HFFc6 (cell line): ENCODE measurements around the gene CCDC134. TPM values are rescaled to one million over a fixed set of nuclear protein-coding genes. Genes with fewer than 3 reads are reported as not detected.

ENCODE experiments used
- DNase-seq: peaks from one replicate; pipeline ENCODE4 v3.0.0-alpha.2; 2018
- H3K27ac Mint-ChIP-seq: 2 replicates; pipeline ENCODE4 v1.8.0; 2020; ENCODE audit warnings: mild to moderate bottlenecking, mixed read lengths
- H3K27me3 Mint-ChIP-seq: 2 replicates; pipeline ENCODE4 v1.8.0; 2021; ENCODE audit warnings: mild to moderate bottlenecking, moderate library complexity, mixed read lengths; ENCODE audit not compliant: insufficient read depth
- H3K36me3 Mint-ChIP-seq: 2 replicates; pipeline ENCODE4 v1.8.0; 2021; ENCODE audit warnings: low read depth, mixed read lengths
- H3K4me1 Mint-ChIP-seq: 2 replicates; pipeline ENCODE4 v1.8.0; 2020; ENCODE audit warnings: low read depth, mixed read lengths
- H3K4me3 Mint-ChIP-seq: 2 replicates; pipeline ENCODE4 v1.8.0; 2020; ENCODE audit warnings: mild to moderate bottlenecking, moderate library complexity, mixed read lengths
- H3K9me3 Mint-ChIP-seq: 2 replicates; pipeline ENCODE4 v1.8.0; 2020; ENCODE audit warnings: mild to moderate bottlenecking, mixed read lengths
- total RNA-seq, 6 experiments: library from RNA; stranded (reverse); fragmentation: NEBNext Ultra II Directional; extraction: Animal tissue kit (Norgen Biotek cat#: 25700); gene quantifications; 2 replicates in 1 of 6; 3 replicates in 5 of 6; pipeline ENCODE4 v1.2.3, GENCODE V29; 2021
- TF ChIP-seq, protein P1 (sequence below): fragments of 200-600 bp; sonication (generic); IDR thresholded peaks from 2 replicates; pipeline ENCODE4 v1.5.0; 2021; ENCODE audit warnings: antibody characterized with exemption, mild to moderate bottlenecking

Gene CCDC134
- total RNA-seq, 6 experiments from 2014 or later: 8.9 to 10.4 (median 9.1) TPM

DNA sequence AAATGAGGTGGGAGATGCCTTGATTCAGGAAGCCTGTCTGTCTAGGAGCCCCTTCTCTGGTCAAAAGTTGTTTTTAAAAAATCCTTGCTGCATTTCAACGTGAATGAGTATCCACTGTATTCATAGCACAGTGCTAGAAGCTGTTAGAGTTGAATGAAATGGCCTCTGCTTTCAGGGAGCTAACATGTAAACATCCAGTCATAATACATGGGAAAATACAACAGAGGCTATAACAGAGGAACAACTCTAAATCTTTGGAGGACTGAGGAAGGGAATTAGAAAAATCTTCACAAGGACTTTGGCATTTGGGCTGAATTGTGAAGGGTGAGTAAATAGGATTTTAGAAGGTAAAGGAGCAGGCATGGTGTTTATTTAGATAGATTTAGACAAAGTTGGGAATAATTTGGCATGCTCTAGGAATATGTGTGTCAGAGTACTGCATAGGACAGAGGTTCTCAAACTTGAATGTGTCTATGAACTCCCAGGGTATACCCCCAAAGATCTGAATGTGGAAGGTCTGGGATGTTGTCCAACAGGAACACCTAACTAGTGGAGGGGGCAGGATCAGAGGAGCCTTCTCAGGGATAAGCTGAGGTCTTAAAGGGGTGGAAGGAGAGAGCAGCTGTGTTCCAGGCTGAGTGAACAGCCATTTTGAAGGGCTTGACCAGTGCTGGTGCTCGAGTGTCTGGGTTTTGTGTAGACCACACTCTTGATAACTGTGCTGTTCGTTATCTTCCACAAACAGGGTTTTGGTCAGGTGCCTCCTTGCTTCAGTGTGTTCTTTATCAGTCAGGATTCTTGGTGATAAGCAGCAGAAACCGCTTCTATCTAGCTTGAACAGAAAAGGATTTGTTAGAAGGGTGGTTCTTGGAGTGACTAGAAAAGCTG lies 45.1 kb downstream of the CCDC134 start:
- Mint-ChIP-seq H3K4me1 (peaks cover 8% of the 10 kb centered on the region), H3K4me3 (no peak overlapping the region), H3K9me3 (no peaks in the 10 kb centered on the region), H3K36me3 (no peaks in the 10 kb centered on the region), H3K27me3 (no peaks in the 10 kb centered on the region), H3K27ac (no peak overlapping the region)
- TF ChIP-seq, protein P1, sequence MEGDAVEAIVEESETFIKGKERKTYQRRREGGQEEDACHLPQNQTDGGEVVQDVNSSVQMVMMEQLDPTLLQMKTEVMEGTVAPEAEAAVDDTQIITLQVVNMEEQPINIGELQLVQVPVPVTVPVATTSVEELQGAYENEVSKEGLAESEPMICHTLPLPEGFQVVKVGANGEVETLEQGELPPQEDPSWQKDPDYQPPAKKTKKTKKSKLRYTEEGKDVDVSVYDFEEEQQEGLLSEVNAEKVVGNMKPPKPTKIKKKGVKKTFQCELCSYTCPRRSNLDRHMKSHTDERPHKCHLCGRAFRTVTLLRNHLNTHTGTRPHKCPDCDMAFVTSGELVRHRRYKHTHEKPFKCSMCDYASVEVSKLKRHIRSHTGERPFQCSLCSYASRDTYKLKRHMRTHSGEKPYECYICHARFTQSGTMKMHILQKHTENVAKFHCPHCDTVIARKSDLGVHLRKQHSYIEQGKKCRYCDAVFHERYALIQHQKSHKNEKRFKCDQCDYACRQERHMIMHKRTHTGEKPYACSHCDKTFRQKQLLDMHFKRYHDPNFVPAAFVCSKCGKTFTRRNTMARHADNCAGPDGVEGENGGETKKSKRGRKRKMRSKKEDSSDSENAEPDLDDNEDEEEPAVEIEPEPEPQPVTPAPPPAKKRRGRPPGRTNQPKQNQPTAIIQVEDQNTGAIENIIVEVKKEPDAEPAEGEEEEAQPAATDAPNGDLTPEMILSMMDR: no peak
- DNase-seq: no peak

DNA sequence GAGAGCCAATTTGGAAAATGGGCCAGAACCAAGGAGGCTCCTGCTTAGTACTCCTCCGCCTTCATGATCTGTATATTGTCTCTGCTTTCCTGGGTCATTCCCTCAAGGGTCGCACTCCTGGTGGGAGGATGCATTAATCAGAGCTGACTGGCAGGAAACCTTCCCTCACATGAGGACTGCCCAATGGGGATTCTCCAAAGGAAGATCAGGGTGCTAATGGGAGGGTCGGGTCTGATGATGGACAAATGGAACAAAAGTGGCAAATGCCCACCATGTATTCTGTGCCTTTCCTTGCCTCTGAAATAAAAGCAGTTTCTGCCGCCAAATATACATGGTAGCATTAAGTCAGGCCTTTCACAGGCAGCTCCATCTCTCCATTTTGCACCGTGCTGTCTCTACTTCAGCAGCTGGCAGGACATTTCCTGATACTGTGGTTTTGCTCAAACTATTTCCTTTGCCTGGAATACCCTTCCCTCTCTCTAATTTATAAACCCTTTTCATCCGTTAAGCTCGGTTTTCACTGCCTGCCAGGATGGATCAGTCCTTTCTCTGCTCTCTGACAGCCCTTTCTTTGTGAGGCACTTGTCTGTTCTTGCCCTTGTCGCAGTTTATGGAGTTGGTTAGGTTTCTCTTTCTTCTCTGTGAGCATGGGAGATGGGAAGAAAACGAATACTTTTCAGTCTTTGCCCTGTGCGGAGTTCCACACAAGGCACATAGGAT lies 45.9 kb downstream of the CCDC134 start:
- TF ChIP-seq, protein P1: no peak
- H3K4me3 Mint-ChIP-seq: no peak overlapping the region
- no peaks in the 10 kb centered on the region for H3K36me3 Mint-ChIP-seq
- H3K27me3 Mint-ChIP-seq: no peaks in the 10 kb centered on the region
- no peak for DNase-seq
- no peaks in the 10 kb centered on the region for H3K9me3 Mint-ChIP-seq
- no peak overlapping the region for H3K27ac Mint-ChIP-seq
- H3K4me1 Mint-ChIP-seq: peaks cover under 1% of the 10 kb centered on the region

GRCh38 chr22:41847300-41847699 lies 46.8 kb downstream of the CCDC134 start:
- no peaks in the 10 kb centered on the region for H3K36me3 Mint-ChIP-seq
- H3K4me3 Mint-ChIP-seq: no peak overlapping the region
- TF ChIP-seq, protein P1: no peak
- DNase-seq: no peak
- H3K27ac Mint-ChIP-seq: no peak overlapping the region
- no peaks in the 10 kb centered on the region for H3K9me3 Mint-ChIP-seq
- no peaks in the 10 kb centered on the region; the same call in 1 of the 2 replicates for H3K4me1 Mint-ChIP-seq
- no peaks in the 10 kb centered on the region for H3K27me3 Mint-ChIP-seq

DNA sequence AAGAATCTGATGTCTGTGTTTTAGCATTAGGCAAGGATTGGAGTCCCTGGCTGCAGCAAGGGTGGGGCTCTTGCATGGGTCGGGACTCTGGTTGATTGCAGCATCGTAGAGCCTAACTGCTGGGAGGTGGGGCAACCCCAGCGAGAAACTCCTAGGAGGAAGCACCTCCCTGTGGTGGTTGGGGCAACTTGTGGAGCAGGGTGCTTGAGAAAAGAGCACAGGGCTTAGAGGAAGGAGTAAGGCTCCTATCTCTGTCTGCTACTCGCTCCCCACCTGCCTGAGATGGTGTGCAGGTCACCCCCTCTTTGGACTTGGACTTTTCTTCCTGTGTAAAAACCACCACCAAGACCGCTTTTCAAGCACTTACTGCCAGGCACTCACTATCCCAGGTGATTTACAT lies 48.0 kb downstream of the CCDC134 start:
- H3K9me3 Mint-ChIP-seq: no peaks in the 10 kb centered on the region
- H3K27ac Mint-ChIP-seq: no peak overlapping the region
- no peaks in the 10 kb centered on the region for H3K27me3 Mint-ChIP-seq
- no peak overlapping the region for H3K4me3 Mint-ChIP-seq
- TF ChIP-seq, protein P1: no peak
- no peak for DNase-seq
- H3K36me3 Mint-ChIP-seq: no peaks in the 10 kb centered on the region
- H3K4me1 Mint-ChIP-seq: no peaks in the 10 kb centered on the region; the same call in 1 of the 2 replicates

GRCh38 chr22:41856469-41856868 lies 56.0 kb downstream of the CCDC134 start:
- H3K27ac Mint-ChIP-seq: peak overlapping the region; percentile 38; the same call in 1 of the 2 replicates
- H3K27me3 Mint-ChIP-seq: no peaks in the 10 kb centered on the region
- TF ChIP-seq, protein P1: no peak
- no peak overlapping the region; the same call in 1 of the 2 replicates for H3K4me3 Mint-ChIP-seq
- H3K4me1 Mint-ChIP-seq: peaks cover 43% of the 10 kb centered on the region
- no peak for DNase-seq
- no peaks in the 10 kb centered on the region for H3K36me3 Mint-ChIP-seq
- H3K9me3 Mint-ChIP-seq: no peaks in the 10 kb centered on the region
